Neuron (in vitro differentiated cells): ENCODE results near the gene CBS.
"Not testable (repeated sequence)": the region's sequence is repeated elsewhere in the genome, so short reads cannot be mapped to it uniquely, and the experiment has no call there.

Experiments used
- H2AFZ ChIP-seq: one replicate; pipeline ENCODE4 v1.6.1; 2013; ENCODE audit warnings: low read depth, mild to moderate bottlenecking, inconsistent platforms, low read length, moderate library complexity
- H3K27me3 ChIP-seq: one replicate; pipeline ENCODE4 v1.6.1; 2013; ENCODE audit warnings: low read length; ENCODE audit not compliant: insufficient read depth
- H3K36me3 ChIP-seq: one replicate; pipeline ENCODE4 v1.6.1; 2013; ENCODE audit warnings: low read length; ENCODE audit not compliant: insufficient read depth
- H3K4me1 ChIP-seq: one replicate; pipeline ENCODE4 v1.6.1; 2013; ENCODE audit warnings: low read length; ENCODE audit not compliant: insufficient read depth
- H3K4me3 ChIP-seq: 2 replicates; pipeline ENCODE4 v1.5.1; 2013; ENCODE audit warnings: mild to moderate bottlenecking, low read length, moderate library complexity
- H3K9me3 ChIP-seq: one replicate; pipeline ENCODE4 v1.6.1; 2013; ENCODE audit warnings: low read length

The CBS gene

DNA sequence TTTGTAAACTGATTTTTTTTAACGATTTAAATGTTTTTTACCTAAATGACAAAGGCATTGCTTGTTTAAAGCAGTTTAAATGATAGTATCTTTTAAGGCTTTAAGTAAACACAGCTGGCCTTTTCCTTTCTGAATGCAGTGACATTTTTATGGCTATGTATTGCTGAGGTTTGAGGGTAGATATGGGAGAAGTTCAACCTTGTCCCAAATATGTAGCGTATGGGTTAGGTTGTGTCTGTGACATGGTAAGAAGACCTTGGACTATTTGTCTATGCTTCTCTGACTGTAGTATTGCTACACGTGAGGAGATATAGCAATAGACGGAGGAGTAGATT, 68.8 kb downstream of the CBS start:
- Histone ChIP-seq H3K9me3 (peaks cover 8% of the 10 kb centered on the region), H3K36me3 (peaks cover 35% of the 10 kb centered on the region)

DNA sequence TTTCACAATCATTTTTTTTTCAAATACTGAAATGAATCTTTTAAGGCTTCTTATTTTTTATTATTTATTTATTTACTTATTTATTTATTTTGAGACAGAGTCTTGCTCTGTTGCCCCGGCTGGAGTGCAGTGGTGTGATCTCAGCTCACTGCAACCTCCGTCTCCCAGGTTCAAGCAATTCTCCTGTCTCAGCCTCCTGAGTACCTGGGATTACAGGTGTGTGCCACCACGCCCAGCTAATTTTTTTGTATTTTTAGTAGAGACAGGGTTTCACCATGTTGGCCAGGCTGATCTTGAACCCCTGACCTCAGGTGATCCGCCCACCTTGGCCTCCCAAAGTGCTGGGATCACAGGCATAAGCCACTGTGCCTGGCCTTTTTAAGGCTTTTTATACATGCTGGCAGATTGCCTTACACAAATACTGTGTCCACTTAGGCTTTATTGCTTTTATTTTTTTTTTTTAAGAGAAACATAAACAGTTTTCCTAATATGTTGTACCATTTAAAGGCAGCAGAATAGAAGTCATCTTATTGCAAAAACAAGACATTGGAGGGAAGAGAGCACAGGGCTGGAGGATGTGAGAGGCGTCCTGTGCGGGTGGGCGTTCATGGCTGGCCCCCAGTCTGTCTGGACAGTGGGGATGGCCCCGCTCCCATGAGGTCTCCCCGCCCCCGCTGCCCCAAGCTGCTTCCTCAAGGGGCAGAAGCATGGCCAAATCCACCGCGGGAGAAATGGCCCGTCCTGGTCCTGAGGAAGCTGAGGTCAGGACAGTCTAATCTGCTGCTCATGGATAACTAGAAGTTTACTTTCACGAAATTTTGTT, 69.4 kb downstream of the CBS start:
- H3K36me3 ChIP-seq = peaks cover 29% of the 10 kb centered on the region
- H3K4me3 ChIP-seq, H3K27me3 ChIP-seq, H2AFZ ChIP-seq, H3K9me3 ChIP-seq, H3K4me1 ChIP-seq: not testable (repeated sequence)

More for the DNA sequence above, 68.8 kb downstream of the CBS start:
- Histone ChIP-seq H3K4me3 (no peak overlapping the region), H2AFZ (no peak overlapping the region), H3K27me3 (no peaks in the 10 kb centered on the region), H3K4me1 (no peaks in the 10 kb centered on the region)

DNA sequence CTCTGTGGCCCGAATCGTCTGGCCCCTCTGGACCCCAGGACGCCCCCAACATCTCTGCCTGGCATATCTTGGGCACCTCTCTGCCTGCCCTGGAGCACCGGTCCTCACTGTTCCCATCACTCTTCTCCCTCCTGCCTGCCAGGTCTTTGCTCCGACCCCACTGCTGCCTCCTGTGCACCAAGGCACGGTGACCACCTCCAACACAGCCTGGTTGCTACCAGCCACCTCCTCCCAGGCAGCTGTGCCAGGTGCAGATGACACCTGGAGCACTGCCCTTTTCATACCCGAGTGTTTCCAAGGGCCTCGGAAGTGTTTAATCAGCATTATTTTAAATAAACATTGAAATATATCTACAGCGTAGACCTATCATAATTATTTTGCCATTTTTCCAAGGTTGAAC, 70.0 kb downstream of the CBS start:
- Histone ChIP-seq H3K9me3 (peaks cover 10% of the 10 kb centered on the region), H2AFZ (no peak overlapping the region), H3K4me3 (no peak overlapping the region), H3K4me1 (no peaks in the 10 kb centered on the region), H3K36me3 (peaks cover 28% of the 10 kb centered on the region), H3K27me3 (no peaks in the 10 kb centered on the region)

DNA sequence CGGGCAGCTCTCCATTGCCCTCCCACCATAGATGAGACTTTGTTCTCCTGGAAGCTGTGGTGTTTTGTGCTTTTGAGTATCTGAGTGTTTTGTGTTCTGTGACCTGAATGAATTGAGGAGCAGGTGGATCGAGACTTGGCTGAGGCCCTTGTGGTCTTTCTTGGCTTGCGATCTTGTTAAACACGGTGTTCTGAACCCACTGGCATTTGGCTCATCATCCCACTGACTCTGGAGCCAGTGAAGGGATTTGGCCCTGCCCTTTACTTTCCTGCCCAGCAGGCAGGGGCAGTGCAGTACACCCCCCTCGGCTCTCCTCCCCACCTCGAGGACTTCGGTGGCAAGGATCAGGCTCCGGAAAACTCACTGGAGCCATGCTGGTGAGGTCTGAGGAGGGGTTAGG, 70.7 kb downstream of the CBS start:
- Histone ChIP-seq H3K36me3 (peaks cover 28% of the 10 kb centered on the region), H3K4me1 (no peaks in the 10 kb centered on the region), H3K9me3 (peaks cover 10% of the 10 kb centered on the region), H2AFZ (no peak overlapping the region), H3K4me3 (no peak overlapping the region), H3K27me3 (no peaks in the 10 kb centered on the region)
